ENCODE data around the gene FPGS.

Gene FPGS

GRCh38 chr9:127790094-127790855, 12.4 kb upstream of the FPGS start:
- no peak for DNase-seq

- DNase-seq: no peak
These were observed 11.6 kb upstream of the FPGS start for GRCh38 chr9:127791085-127791484.

- no peak for DNase-seq
These were observed 10.2 kb upstream of the FPGS start for GRCh38 chr9:127792417-127793031.

- DNase-seq: no peak
These were observed 9.5 kb upstream of the FPGS start for GRCh38 chr9:127793093-127793708.

- DNase-seq: no peak
These were observed 8.5 kb upstream of the FPGS start for GRCh38 chr9:127794001-127794791.

GRCh38 chr9:127796225-127796813, 6.4 kb upstream of the FPGS start:
- DNase-seq: no peak

GRCh38 chr9:127796852-127797370, 5.8 kb upstream of the FPGS start:
- no peak for DNase-seq

GRCh38 chr9:127801955-127802575, 617 bp upstream of the FPGS start:
- DNase-seq: peak; percentile 39

- DNase-seq: no peak
These were observed 1.0 kb downstream of the FPGS start for GRCh38 chr9:127803507-127804352.

GRCh38 chr9:127805620-127806019, 2.9 kb downstream of the FPGS start:
- no peak for DNase-seq

- no peak for DNase-seq
These were observed 4.2 kb downstream of the FPGS start for GRCh38 chr9:127806871-127807270.

- DNase-seq: no peak
These were observed 5.8 kb downstream of the FPGS start for GRCh38 chr9:127808347-127809001.

- DNase-seq: no peak
These were observed 6.4 kb downstream of the FPGS start for GRCh38 chr9:127809002-127809539.

- no peak for DNase-seq
These were observed 7.1 kb downstream of the FPGS start for GRCh38 chr9:127809540-127810377.

- no peak for DNase-seq
These were observed 7.9 kb downstream of the FPGS start for GRCh38 chr9:127810378-127811187.

GRCh38 chr9:127812011-127812410, 9.3 kb downstream of the FPGS start:
- no peak for DNase-seq

GRCh38 chr9:127812936-127813675, 10.4 kb downstream of the FPGS start:
- no peak for DNase-seq

Measured in CD4-positive, alpha-beta T cell treated with Interferon gamma for 1 hour (primary cell).